T-cell (primary cell): ENCODE measurements around the gene TRPM6. TPM values are rescaled to one million over a fixed set of nuclear protein-coding genes. Genes with fewer than 3 reads are reported as not detected.
A peak's percentile ranks its signal among the peaks of the same experiment; 100 is the strongest.

Experiments used
- ATAC-seq, 4 experiments: fragments of 200-7000 bp in 3 of 4; fragments of 150-1000 bp in 1 of 4; cut with Tn5 transposase; replicated peaks in 1 of 4; 1 replicate in 3 of 4; 2 replicates in 1 of 4; pipeline ENCODE4 v1.10.0; 2021; ENCODE audit warnings: moderate library complexity in 3 of 4, mild to moderate bottlenecking in 2 of 4, moderate number of reproducible peaks in 1 of 4
- CTCF ChIA-PET, 2 donors: fragments of 300-600 bp; sonication (Branson Sonifier 250); formaldehyde crosslinking; loops; one replicate each; lab custom pipeline; 2022; ENCODE audit warnings: antibody characterized with exemption in 2 of 2; lab: Charles Lee
- POLR2A ChIA-PET, 2 donors: fragments of 300-600 bp; sonication (Branson Sonifier 250); formaldehyde crosslinking; loops; one replicate each; lab custom pipeline; 2022; ENCODE audit warnings: antibody characterized with exemption in 2 of 2; lab: Charles Lee
- DNase-seq, 35 experiments: peaks; one replicate each; pipeline versions ENCODE4 v3.0.0 to v3.0.0-alpha.2; 2013 to 2023
- H3K27ac ChIP-seq: one replicate; pipeline ENCODE4 v1.5.1; 2013; ENCODE audit warnings: low read length
- H3K27me3 ChIP-seq, 2 experiments: replicated peaks in 1 of 2; 1 replicate in 1 of 2; 2 replicates in 1 of 2; pipeline versions ENCODE4 v1.6.1 to v1.7.0; 2013; ENCODE audit warnings: low read length in 1 of 2, mixed read lengths in 1 of 2; ENCODE audit not compliant: control insufficient read depth in 2 of 2, insufficient read depth in 2 of 2; ENCODE audit errors: extremely low read depth in 1 of 2
- H3K36me3 ChIP-seq, 2 donors: 1 replicate in 1 of 2; 2 replicates in 1 of 2; pipeline versions ENCODE4 v1.6.1 to v1.7.0; 2013; ENCODE audit warnings: low read length in 1 of 2; ENCODE audit not compliant: control insufficient read depth in 2 of 2, insufficient read depth in 1 of 2; ENCODE audit errors: extremely low read depth in 1 of 2
- H3K4me1 ChIP-seq, 2 experiments: 1 replicate in 1 of 2; 2 replicates in 1 of 2; pipeline versions ENCODE4 v1.6.1 to v1.7.0; 2013; ENCODE audit warnings: low read length in 2 of 2, mixed read lengths in 1 of 2; ENCODE audit not compliant: insufficient read depth in 2 of 2, control insufficient read depth in 1 of 2; ENCODE audit errors: extremely low read depth in 1 of 2
- H3K4me3 ChIP-seq, 2 donors: 1 replicate in 1 of 2; 2 replicates in 1 of 2; pipeline versions ENCODE4 v1.5.1 to v1.7.0; 2013; ENCODE audit warnings: mild to moderate bottlenecking in 2 of 2, low read length in 1 of 2, moderate library complexity in 1 of 2; ENCODE audit not compliant: control insufficient read depth in 1 of 2; ENCODE audit errors: extremely low read depth in 1 of 2
- H3K9me3 ChIP-seq: 2 replicates; pipeline ENCODE4 v1.7.0; 2013
- H3K27ac Mint-ChIP-seq, 2 donors: one replicate each; pipeline ENCODE4 v1.8.0; 2020 to 2021; ENCODE audit warnings: mild to moderate bottlenecking in 2 of 2, mixed read lengths in 2 of 2
- H3K27me3 Mint-ChIP-seq, 2 donors: one replicate each; pipeline ENCODE4 v1.8.0; 2021 to 2022; ENCODE audit warnings: mixed read lengths in 2 of 2
- H3K36me3 Mint-ChIP-seq: one replicate; pipeline ENCODE4 v1.8.0; 2021; ENCODE audit warnings: mixed read lengths
- H3K4me1 Mint-ChIP-seq, 3 donors: one replicate each; pipeline ENCODE4 v1.8.0; 2020 to 2022; ENCODE audit warnings: mixed read lengths in 3 of 3, mild to moderate bottlenecking in 1 of 3
- H3K4me3 Mint-ChIP-seq, 3 donors: one replicate each; pipeline ENCODE4 v1.8.0; 2020 to 2022; ENCODE audit warnings: mild to moderate bottlenecking in 3 of 3, mixed read lengths in 3 of 3, moderate library complexity in 3 of 3
- H3K9me3 Mint-ChIP-seq, 3 donors: one replicate each; pipeline ENCODE4 v1.8.0; 2020 to 2022; ENCODE audit warnings: mixed read lengths in 3 of 3
- WGBS: methylation state at CpG from one replicate; pipeline ENCODE4 v1.1.5; 2013; ENCODE audit warnings: missing lambda C conversion rate; ENCODE audit not compliant: insufficient coverage; 5-methylcytosine and 5-hydroxymethylcytosine counted together
- total RNA-seq, 35 experiments: library from RNA in 6 of 35; stranded (reverse) in 6 of 35; fragments of 120-200 nt in 1 of 35; gene quantifications; one replicate each; pipeline versions ENCODE4 v1.2.1 to v1.2.4 and lab custom pipeline; 2013 to 2026

Gene TRPM6
- total RNA-seq, 5 donors from 2014 or later (not counting 1 experiment from before 2014, with no cell fraction given) = not detected

DNA sequence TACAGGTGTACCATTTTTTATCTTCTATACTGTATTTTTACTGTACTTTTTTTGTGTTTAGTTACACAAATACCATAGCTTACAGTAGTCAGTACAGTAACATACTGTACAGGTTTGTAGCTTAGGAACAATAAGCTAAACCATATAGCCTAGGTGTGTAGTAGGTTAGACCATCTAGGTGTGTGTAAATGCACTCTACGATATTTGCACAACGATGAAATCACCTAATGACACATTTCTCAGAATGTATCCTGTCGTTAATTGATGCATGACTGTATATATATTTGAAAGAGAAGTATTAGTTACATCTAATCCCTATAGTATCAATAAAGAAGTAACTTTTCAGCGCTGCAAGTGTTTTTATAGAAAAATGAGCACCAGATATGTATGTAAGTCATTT is 138.8 kb downstream of the TRPM6 start:
- Mint-ChIP-seq H3K27me3 (peaks cover 18 to 30% of the 10 kb centered on the region in 2 donors), H3K9me3 (peaks cover 0 to 4% (median 0%) of the 10 kb centered on the region in 3 donors), H3K27ac (no peak overlapping the region), H3K36me3 (no peaks in the 10 kb centered on the region), H3K4me3 (no peak overlapping the region), H3K4me1 (no peaks in the 10 kb centered on the region)
- DNase-seq = no peak
- POLR2A ChIA-PET = no interaction called here
- Histone ChIP-seq H3K9me3 (no peaks in the 10 kb centered on the region), H3K4me1 (no peaks in the 10 kb centered on the region), H3K27ac (no peak overlapping the region), H3K27me3 (no peaks in the 10 kb centered on the region), H3K36me3 (no peaks in the 10 kb centered on the region), H3K4me3 (no peak overlapping the region)
- CTCF ChIA-PET = no interaction called here
- WGBS = no CpG with 5 or more reads among the region's 4 CpGs
- ATAC-seq = no peak

DNA sequence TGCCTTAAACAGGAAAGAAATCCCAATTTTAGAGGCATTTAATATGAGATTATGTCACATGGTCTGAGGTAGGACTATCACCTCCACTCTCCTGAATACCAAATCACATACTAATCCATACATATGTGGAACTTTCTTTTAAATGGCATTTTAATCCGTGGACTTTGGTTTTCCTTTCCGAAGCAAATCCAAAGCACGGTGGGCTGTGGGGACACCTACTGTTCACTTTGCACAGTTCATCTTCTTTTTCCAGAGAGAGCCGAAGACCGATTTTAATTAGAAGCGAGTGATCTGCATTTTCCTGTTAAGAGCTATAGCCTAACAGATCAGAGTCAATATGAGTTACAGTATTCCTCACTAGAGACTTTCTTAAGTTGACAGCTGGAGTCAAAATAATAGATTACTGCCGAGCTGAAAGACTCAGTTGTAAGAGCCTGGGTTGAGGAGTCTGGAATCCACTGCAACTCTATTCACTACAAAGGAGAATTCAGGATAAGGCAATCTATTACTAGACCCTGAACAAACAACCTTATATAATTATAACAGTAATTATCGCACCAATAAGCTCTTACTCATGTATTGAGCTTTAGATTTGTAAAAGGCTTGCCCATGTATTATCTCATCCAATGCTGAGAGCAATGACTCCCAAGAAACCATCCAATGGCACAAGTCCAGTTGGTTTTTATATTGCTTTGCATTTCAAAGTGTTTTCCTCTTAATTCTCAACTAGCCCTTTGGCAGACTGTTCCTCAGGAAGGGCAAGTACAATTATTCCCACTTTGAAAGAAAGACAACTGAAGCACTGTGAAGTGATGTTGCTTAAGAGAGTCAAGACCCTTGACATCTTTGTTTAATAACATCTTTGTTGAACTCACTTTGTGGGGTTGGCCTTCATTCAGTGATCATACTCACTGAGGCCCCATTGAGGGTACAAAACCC is 144.7 kb downstream of the TRPM6 start:
- no peak overlapping the region for H3K27ac ChIP-seq
- Mint-ChIP-seq H3K4me1 (peaks cover 0 to 3% (median 3%) of the 10 kb centered on the region in 3 donors), H3K4me3 (no peak overlapping the region), H3K27ac (no peak overlapping the region), H3K36me3 (no peaks in the 10 kb centered on the region), H3K9me3 (peaks cover 0 to 4% (median 0%) of the 10 kb centered on the region in 3 donors), H3K27me3 (peaks cover 31 to 61% of the 10 kb centered on the region in 2 donors)
- ChIA-PET POLR2A (no interaction called here), CTCF (interaction anchor here (0.5 to 0.9 kb wide), 4 partner anchors 9 to 1976 kb away, joined by 3 to 5 read pairs (median 3); no protein-coding TSS in a partner anchor)
- H3K36me3 ChIP-seq = no peaks in the 10 kb centered on the region
- ATAC-seq = no peak
- H3K9me3 ChIP-seq = no peaks in the 10 kb centered on the region
- WGBS = no CpG with 5 or more reads among the region's 8 CpGs
- peak in 1 of 35 experiments; percentile 27 for DNase-seq
- H3K4me3 ChIP-seq = no peak overlapping the region
- H3K4me1 ChIP-seq = no peaks in the 10 kb centered on the region
- H3K27me3 ChIP-seq = peaks cover 2% of the 10 kb centered on the region in 2 experiments

GRCh38 chr9:74742191-74742790 is 145.4 kb downstream of the TRPM6 start:
- Histone ChIP-seq H3K27ac (no peak overlapping the region), H3K9me3 (no peaks in the 10 kb centered on the region), H3K4me3 (no peak overlapping the region), H3K4me1 (no peaks in the 10 kb centered on the region), H3K27me3 (peaks cover 2% of the 10 kb centered on the region in 2 experiments), H3K36me3 (no peaks in the 10 kb centered on the region)
- Mint-ChIP-seq H3K36me3 (no peaks in the 10 kb centered on the region), H3K27ac (no peak overlapping the region), H3K9me3 (peaks cover 0 to 4% (median 0%) of the 10 kb centered on the region in 3 donors), H3K4me1 (peaks cover 0 to 3% (median 3%) of the 10 kb centered on the region in 3 donors), H3K4me3 (no peak overlapping the region), H3K27me3 (peaks cover 31 to 61% of the 10 kb centered on the region in 2 donors)
- DNase-seq = no peak
- ATAC-seq = no peak
- ChIA-PET CTCF (interaction anchor here (0.5 to 0.9 kb wide), 2 partner anchors 10 to 31 kb away, joined by 3 read pairs; no protein-coding TSS in a partner anchor), POLR2A (no interaction called here)
- WGBS = no CpG with 5 or more reads among the region's 1 CpG

DNA sequence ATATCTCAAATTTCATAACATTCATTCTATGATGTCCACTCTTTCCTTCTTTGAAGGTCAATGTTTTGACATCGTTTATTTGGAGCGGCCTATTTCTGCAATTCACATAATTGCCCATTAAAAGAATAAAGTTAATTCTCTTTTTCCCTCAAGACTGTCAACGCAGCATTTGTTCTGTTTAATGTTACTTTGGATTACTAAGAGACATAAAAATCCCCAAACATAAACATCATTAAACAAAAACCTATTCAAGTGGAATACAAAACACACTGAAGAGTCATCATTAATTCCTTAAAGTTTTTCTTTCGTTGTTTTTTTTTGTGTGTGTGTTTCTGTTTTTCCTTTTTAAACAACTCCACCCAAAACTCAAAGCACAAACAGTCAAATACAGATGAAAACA is 151.1 kb downstream of the TRPM6 start:
- Mint-ChIP-seq H3K4me1 (peaks cover 0 to 4% (median 0%) of the 10 kb centered on the region in 3 donors), H3K27me3 (peaks cover 7 to 20% of the 10 kb centered on the region in 2 donors), H3K27ac (no peak overlapping the region), H3K4me3 (no peak overlapping the region), H3K36me3 (no peaks in the 10 kb centered on the region), H3K9me3 (no peaks in the 10 kb centered on the region)
- Histone ChIP-seq H3K4me3 (no peak overlapping the region), H3K4me1 (no peaks in the 10 kb centered on the region), H3K36me3 (no peaks in the 10 kb centered on the region), H3K27ac (no peak overlapping the region), H3K27me3 (peaks cover 0 to 2% of the 10 kb centered on the region in 2 experiments), H3K9me3 (no peaks in the 10 kb centered on the region)
- no CpG with 5 or more reads among the region's 4 CpGs for WGBS
- ATAC-seq (no peak), DNase-seq (no peak)
- ChIA-PET POLR2A (no interaction called here), CTCF (no interaction called here)

DNA sequence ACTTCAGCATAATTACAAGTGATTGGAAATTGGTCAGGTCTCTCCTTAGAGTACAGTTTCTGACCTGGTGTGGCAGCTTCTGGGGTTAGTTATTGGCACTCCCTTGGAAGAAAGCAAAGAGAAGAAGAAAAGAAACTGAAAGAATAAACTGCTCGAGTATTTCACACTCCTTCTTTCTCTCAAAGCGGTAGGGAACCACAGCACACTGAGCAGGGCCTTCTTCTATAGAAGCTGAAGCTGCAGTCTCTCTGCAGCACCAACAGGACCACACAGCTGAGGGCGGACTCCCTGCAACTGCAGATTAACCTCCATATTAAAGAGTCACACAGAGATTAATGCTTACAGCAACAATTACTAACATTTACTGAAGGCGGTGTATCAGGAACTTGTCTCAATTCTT is 152.0 kb downstream of the TRPM6 start:
- POLR2A ChIA-PET = no interaction called here
- 46% methylated on average over 3 of the region's 4 CpGs for WGBS
- peaks cover 0 to 4% (median 0%) of the 10 kb centered on the region in 3 donors for H3K4me1 Mint-ChIP-seq
- no peaks in the 10 kb centered on the region for H3K36me3 Mint-ChIP-seq
- DNase-seq (no peak), ATAC-seq (no peak)
- Histone ChIP-seq H3K4me1 (no peaks in the 10 kb centered on the region), H3K27ac (no peak overlapping the region), H3K4me3 (no peak overlapping the region), H3K27me3 (no peaks in the 10 kb centered on the region), H3K9me3 (no peaks in the 10 kb centered on the region), H3K36me3 (no peaks in the 10 kb centered on the region)
- CTCF ChIA-PET = no interaction called here
- H3K27me3 Mint-ChIP-seq = peaks cover 3 to 14% of the 10 kb centered on the region in 2 donors
- H3K27ac Mint-ChIP-seq = no peak overlapping the region
- H3K4me3 Mint-ChIP-seq = no peak overlapping the region
- no peaks in the 10 kb centered on the region for H3K9me3 Mint-ChIP-seq

DNA sequence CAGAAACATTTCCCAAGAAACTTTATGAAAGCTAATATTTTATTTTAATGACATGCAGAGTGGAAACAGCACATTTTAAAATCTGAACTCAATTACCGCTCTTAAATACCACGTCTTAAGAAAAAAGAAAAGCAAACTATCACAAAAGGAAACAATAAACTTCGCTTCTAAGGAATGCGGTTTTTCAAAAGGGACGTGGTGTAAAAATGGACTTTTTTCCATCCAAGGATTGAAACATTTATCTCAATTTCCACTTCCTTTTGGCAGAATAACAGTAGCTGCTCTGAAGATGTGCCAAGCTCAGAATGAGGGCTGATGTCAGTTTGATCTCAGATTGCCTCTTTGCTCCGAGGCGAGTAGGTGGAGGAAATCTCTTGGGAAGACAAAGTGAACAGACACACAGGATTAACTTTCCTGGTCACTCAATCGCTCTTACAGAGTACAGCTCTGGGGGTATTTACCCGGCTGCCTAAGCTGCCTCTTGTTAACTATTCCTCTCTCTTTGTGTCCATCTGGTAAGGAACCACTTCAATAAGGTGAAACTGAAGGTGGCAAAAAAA is 158.5 kb downstream of the TRPM6 start:
- H3K27ac Mint-ChIP-seq = no peak overlapping the region
- no peak overlapping the region for H3K4me3 Mint-ChIP-seq
- ChIA-PET CTCF (interaction anchor here in 1 of 2 donors (0.6 kb wide), 1 partner anchor 26 kb away, joined by 3 read pairs; no protein-coding TSS in a partner anchor), POLR2A (no interaction called here)
- H3K36me3 Mint-ChIP-seq = no peaks in the 10 kb centered on the region
- Histone ChIP-seq H3K27me3 (peaks cover 0 to 4% of the 10 kb centered on the region in 2 experiments), H3K4me3 (no peak overlapping the region), H3K4me1 (no peaks in the 10 kb centered on the region), H3K27ac (no peak overlapping the region), H3K9me3 (no peaks in the 10 kb centered on the region), H3K36me3 (no peaks in the 10 kb centered on the region)
- peaks cover 3 to 12% of the 10 kb centered on the region in 2 donors for H3K27me3 Mint-ChIP-seq
- H3K9me3 Mint-ChIP-seq = no peaks in the 10 kb centered on the region
- ATAC-seq (no peak), DNase-seq (no peak)
- no peaks in the 10 kb centered on the region for H3K4me1 Mint-ChIP-seq
- 80% methylated on average over 1 of the region's 9 CpGs for WGBS
